HepG2 (cell line): Measurements from ENCODE around the gene TRPV4. TPM values are rescaled to one million over a fixed set of nuclear protein-coding genes. Genes with fewer than 3 reads are reported as not detected.

Source experiments
- ARID2 ChIP-seq: sonication (generic); formaldehyde crosslinking; IDR thresholded peaks from 2 replicates; pipeline ENCODE4 v1.8.1; 2022; ENCODE audit warnings: mild to moderate bottlenecking, missing genetic modification reagents, borderline replicate concordance
- ATF1 ChIP-seq: IDR thresholded peaks from 2 replicates; pipeline ENCODE4 v1.6.1; 2016; ENCODE audit warnings: mild to moderate bottlenecking, control low read depth
- NR2F6 ChIP-seq, 2 experiments: IDR thresholded peaks; 2 replicates each; pipeline ENCODE4 v1.6.1; 2016; ENCODE audit warnings: antibody characterized with exemption in 1 of 2, mild to moderate bottlenecking in 1 of 2
- PITX1 ChIP-seq: sonication (generic); formaldehyde crosslinking; IDR thresholded peaks from 2 replicates; pipeline ENCODE4 v1.5.1; 2020; ENCODE audit warnings: mild to moderate bottlenecking, missing genetic modification reagents
- PLRG1 ChIP-seq: fragments of 450-650 bp; conservative IDR thresholded peaks from 2 replicates; pipeline ENCODE4 v1.6.1; 2016
- RAD51 ChIP-seq: fragments of 450-650 bp; IDR thresholded peaks from 2 replicates; pipeline ENCODE4 v1.6.1; 2016; ENCODE audit warnings: borderline replicate concordance
- TEAD3 ChIP-seq: optimal IDR thresholded peaks from 2 replicates; pipeline ENCODE3; 2016; ENCODE audit warnings: borderline replicate concordance
- WIZ ChIP-seq: sonication (generic); formaldehyde crosslinking; IDR thresholded peaks from 2 replicates; pipeline ENCODE4 v1.5.1; 2020; ENCODE audit warnings: mild to moderate bottlenecking, missing genetic modification reagents
- ZFP41 ChIP-seq: sonication (generic); formaldehyde crosslinking; IDR thresholded peaks from 2 replicates; pipeline ENCODE4 v1.4.0; 2020; ENCODE audit warnings: mild to moderate bottlenecking, missing genetic modification reagents, borderline replicate concordance
- ZFX ChIP-seq: sonication (generic); formaldehyde crosslinking; IDR thresholded peaks from 2 replicates; pipeline ENCODE4 v1.4.0; 2020; ENCODE audit warnings: mild to moderate bottlenecking, low read depth, missing genetic modification reagents, moderate library complexity
- ZMYM2 ChIP-seq: sonication (generic); formaldehyde crosslinking; IDR thresholded peaks from 2 replicates; pipeline ENCODE4 v1.8.0; 2022; ENCODE audit warnings: mild to moderate bottlenecking, missing genetic modification reagents
- ZNF282 ChIP-seq: fragments of 450-650 bp; IDR thresholded peaks from 2 replicates; pipeline ENCODE4 v1.6.1; 2018; ENCODE audit not compliant: partially characterized antibody
- ZNF383 ChIP-seq: sonication (generic); formaldehyde crosslinking; IDR thresholded peaks from 2 replicates; pipeline ENCODE4 v1.4.0; 2020; ENCODE audit warnings: missing genetic modification reagents, mild to moderate bottlenecking, borderline replicate concordance
- polyA plus RNA-seq, 8 experiments: library from polyadenylated mRNA; depleted of rRNA in 3 of 8; stranded (reverse) in 7 of 8; unstranded in 1 of 8; fragments of >200 nt; fragmentation: Illumina TruSeq in 4 of 8; extraction: Trizol in 4 of 8; gene quantifications; 2 replicates each; pipeline versions ENCODE4 v1.2.1 to v1.2.3, GENCODE V29; 2011 to 2016; ENCODE audit warnings: low read depth in 4 of 8, missing spikeins in 1 of 8, mixed read lengths in 1 of 8; ENCODE audit not compliant: insufficient read depth in 1 of 8
- total RNA-seq, 5 experiments: library from RNA; depleted of rRNA; stranded (reverse); fragments of >200 nt; fragmentation: Illumina TruSeq; extraction: Trizol; gene quantifications; 2 replicates each; pipeline ENCODE4 v1.2.3, GENCODE V29; 2016; ENCODE audit warnings: low read depth in 1 of 5
- TF ChIP-seq, protein P1 (sequence below): sonication (generic); formaldehyde crosslinking; IDR thresholded peaks from 2 replicates; pipeline ENCODE4 v1.4.0; 2020; ENCODE audit warnings: missing genetic modification reagents
- TF ChIP-seq, protein P2 (sequence below): sonication (generic); formaldehyde crosslinking; IDR thresholded peaks from 2 replicates; pipeline ENCODE4 v1.5.0; 2020; ENCODE audit warnings: mild to moderate bottlenecking, missing genetic modification reagents, borderline replicate concordance
- TF ChIP-seq, protein P3 (sequence below): sonication (generic); formaldehyde crosslinking; IDR thresholded peaks from 2 replicates; pipeline ENCODE4 v1.4.0; 2020; ENCODE audit warnings: mild to moderate bottlenecking, low read depth, missing genetic modification reagents
- TF ChIP-seq, protein P4 (sequence below): sonication (generic); formaldehyde crosslinking; IDR thresholded peaks from 2 replicates; pipeline ENCODE4 v1.5.0; 2020; ENCODE audit warnings: mild to moderate bottlenecking, missing genetic modification reagents, moderate library complexity
- TF ChIP-seq, protein P5 (sequence below): IDR thresholded peaks from 2 replicates; pipeline ENCODE4 v1.6.1; 2016; ENCODE audit warnings: missing genetic modification reagents, missing compliant biosample characterization

TRPV4 gene
- total and polyA plus RNA-seq, 2 of the 13 experiments (the other 11 are each of a cell fraction or from before 2014, with no cell fraction given): 0.66 to 4.7 TPM

DNA sequence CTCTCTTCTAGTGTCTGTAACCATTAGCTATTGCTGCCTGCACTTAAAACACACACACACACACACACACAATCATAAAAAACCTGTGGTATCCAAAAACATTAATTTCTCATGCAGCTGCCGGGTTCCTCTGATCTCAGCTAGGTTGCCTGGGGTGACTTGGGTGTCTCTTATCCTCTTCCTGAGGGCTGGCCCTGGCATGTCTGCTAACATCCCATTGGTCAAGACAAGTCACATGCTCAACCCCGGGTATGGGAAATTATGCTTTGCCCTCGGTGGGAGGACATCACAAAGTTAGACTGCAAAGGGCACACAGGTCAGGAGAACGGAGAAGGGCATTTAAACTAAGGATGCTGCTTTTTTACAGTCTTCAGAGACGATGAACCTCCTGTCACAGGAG is 55.7 kb downstream of the TRPV4 start (continued):
- TF ChIP-seq, protein P1, sequence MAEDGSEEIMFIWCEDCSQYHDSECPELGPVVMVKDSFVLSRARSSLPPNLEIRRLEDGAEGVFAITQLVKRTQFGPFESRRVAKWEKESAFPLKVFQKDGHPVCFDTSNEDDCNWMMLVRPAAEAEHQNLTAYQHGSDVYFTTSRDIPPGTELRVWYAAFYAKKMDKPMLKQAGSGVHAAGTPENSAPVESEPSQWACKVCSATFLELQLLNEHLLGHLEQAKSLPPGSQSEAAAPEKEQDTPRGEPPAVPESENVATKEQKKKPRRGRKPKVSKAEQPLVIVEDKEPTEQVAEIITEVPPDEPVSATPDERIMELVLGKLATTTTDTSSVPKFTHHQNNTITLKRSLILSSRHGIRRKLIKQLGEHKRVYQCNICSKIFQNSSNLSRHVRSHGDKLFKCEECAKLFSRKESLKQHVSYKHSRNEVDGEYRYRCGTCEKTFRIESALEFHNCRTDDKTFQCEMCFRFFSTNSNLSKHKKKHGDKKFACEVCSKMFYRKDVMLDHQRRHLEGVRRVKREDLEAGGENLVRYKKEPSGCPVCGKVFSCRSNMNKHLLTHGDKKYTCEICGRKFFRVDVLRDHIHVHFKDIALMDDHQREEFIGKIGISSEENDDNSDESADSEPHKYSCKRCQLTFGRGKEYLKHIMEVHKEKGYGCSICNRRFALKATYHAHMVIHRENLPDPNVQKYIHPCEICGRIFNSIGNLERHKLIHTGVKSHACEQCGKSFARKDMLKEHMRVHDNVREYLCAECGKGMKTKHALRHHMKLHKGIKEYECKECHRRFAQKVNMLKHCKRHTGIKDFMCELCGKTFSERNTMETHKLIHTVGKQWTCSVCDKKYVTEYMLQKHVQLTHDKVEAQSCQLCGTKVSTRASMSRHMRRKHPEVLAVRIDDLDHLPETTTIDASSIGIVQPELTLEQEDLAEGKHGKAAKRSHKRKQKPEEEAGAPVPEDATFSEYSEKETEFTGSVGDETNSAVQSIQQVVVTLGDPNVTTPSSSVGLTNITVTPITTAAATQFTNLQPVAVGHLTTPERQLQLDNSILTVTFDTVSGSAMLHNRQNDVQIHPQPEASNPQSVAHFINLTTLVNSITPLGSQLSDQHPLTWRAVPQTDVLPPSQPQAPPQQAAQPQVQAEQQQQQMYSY (CRISPR knock-in tag): no peak
- TF ChIP-seq RAD51: peak; percentile 58; the same call in 1 of the 2 replicates
- TF ChIP-seq ZNF282: no peak
- no peak for TF ChIP-seq ATF1 (CRISPR knock-in tag)
- no peak for TF ChIP-seq PLRG1
- no peak for TF ChIP-seq ZFP41 (CRISPR knock-in tag)
- TF ChIP-seq, protein P2, sequence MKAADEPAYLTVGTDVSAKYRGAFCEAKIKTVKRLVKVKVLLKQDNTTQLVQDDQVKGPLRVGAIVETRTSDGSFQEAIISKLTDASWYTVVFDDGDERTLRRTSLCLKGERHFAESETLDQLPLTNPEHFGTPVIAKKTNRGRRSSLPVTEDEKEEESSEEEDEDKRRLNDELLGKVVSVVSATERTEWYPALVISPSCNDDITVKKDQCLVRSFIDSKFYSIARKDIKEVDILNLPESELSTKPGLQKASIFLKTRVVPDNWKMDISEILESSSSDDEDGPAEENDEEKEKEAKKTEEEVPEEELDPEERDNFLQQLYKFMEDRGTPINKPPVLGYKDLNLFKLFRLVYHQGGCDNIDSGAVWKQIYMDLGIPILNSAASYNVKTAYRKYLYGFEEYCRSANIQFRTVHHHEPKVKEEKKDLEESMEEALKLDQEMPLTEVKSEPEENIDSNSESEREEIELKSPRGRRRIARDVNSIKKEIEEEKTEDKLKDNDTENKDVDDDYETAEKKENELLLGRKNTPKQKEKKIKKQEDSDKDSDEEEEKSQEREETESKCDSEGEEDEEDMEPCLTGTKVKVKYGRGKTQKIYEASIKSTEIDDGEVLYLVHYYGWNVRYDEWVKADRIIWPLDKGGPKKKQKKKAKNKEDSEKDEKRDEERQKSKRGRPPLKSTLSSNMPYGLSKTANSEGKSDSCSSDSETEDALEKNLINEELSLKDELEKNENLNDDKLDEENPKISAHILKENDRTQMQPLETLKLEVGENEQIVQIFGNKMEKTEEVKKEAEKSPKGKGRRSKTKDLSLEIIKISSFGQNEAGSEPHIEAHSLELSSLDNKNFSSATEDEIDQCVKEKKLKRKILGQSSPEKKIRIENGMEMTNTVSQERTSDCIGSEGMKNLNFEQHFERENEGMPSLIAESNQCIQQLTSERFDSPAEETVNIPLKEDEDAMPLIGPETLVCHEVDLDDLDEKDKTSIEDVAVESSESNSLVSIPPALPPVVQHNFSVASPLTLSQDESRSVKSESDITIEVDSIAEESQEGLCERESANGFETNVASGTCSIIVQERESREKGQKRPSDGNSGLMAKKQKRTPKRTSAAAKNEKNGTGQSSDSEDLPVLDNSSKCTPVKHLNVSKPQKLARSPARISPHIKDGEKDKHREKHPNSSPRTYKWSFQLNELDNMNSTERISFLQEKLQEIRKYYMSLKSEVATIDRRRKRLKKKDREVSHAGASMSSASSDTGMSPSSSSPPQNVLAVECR (CRISPR knock-in tag): peak; percentile 31; the same call in 1 of the 2 replicates
- TF ChIP-seq TEAD3 (CRISPR knock-in tag): peak; percentile 75
- TF ChIP-seq, protein P3, sequence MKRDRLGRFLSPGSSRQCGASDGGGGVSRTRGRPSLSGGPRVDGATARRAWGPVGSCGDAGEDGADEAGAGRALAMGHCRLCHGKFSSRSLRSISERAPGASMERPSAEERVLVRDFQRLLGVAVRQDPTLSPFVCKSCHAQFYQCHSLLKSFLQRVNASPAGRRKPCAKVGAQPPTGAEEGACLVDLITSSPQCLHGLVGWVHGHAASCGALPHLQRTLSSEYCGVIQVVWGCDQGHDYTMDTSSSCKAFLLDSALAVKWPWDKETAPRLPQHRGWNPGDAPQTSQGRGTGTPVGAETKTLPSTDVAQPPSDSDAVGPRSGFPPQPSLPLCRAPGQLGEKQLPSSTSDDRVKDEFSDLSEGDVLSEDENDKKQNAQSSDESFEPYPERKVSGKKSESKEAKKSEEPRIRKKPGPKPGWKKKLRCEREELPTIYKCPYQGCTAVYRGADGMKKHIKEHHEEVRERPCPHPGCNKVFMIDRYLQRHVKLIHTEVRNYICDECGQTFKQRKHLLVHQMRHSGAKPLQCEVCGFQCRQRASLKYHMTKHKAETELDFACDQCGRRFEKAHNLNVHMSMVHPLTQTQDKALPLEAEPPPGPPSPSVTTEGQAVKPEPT (CRISPR knock-in tag): no peak
- TF ChIP-seq, protein P4, sequence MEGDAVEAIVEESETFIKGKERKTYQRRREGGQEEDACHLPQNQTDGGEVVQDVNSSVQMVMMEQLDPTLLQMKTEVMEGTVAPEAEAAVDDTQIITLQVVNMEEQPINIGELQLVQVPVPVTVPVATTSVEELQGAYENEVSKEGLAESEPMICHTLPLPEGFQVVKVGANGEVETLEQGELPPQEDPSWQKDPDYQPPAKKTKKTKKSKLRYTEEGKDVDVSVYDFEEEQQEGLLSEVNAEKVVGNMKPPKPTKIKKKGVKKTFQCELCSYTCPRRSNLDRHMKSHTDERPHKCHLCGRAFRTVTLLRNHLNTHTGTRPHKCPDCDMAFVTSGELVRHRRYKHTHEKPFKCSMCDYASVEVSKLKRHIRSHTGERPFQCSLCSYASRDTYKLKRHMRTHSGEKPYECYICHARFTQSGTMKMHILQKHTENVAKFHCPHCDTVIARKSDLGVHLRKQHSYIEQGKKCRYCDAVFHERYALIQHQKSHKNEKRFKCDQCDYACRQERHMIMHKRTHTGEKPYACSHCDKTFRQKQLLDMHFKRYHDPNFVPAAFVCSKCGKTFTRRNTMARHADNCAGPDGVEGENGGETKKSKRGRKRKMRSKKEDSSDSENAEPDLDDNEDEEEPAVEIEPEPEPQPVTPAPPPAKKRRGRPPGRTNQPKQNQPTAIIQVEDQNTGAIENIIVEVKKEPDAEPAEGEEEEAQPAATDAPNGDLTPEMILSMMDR (CRISPR knock-in tag): no peak
- 0 out of 2 replicates have a peak, but pooled peaks have one; percentile 43 for TF ChIP-seq NR2F6 (IDR thresholded peaks at IDR 0.05)
- TF ChIP-seq NR2F6 (CRISPR knock-in tag; IDR thresholded peaks at IDR 0.05): 0 out of 2 replicates have a peak, but pooled peaks have one; percentile 48
- no peak for TF ChIP-seq ARID2 (CRISPR knock-in tag)
- TF ChIP-seq WIZ: no peak
- TF ChIP-seq PITX1 (CRISPR knock-in tag): no peak
- no peak for TF ChIP-seq ZNF383 (CRISPR knock-in tag)
- TF ChIP-seq ZFX (CRISPR knock-in tag): peak; percentile 43; the same call in 1 of the 2 replicates
- TF ChIP-seq, protein P5, sequence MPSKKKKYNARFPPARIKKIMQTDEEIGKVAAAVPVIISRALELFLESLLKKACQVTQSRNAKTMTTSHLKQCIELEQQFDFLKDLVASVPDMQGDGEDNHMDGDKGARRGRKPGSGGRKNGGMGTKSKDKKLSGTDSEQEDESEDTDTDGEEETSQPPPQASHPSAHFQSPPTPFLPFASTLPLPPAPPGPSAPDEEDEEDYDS (CRISPR knock-in tag): peak; percentile 27; the same call in 1 of the 2 replicates
- no peak for TF ChIP-seq ZMYM2 (CRISPR knock-in tag)
